Astrocyte (in vitro differentiated cells and primary cell): ENCODE results near the gene GGA2. TPM values are rescaled to one million over a fixed set of nuclear protein-coding genes. Genes with fewer than 3 reads are reported as not detected.
"Not testable (repeated sequence)": the region's sequence is repeated elsewhere in the genome, so short reads cannot be mapped to it uniquely, and the experiment has no call there.

Source experiments
- DNase-seq: peaks from one replicate; pipeline ENCODE4 v3.0.0-alpha.2; 2010; ENCODE audit warnings: low read depth
- FAIRE-seq: peaks from 2 replicates; lab custom pipeline; 2011; peaks lifted over from hg19 to GRCh38; lab: Jason Lieb, UNC
- H2AFZ ChIP-seq: 2 replicates; pipeline ENCODE4 v1.6.0; 2012; ENCODE audit warnings: low read depth, low read length, inconsistent platforms
- H3K27ac ChIP-seq: 2 replicates; pipeline ENCODE4 v1.5.1; 2011; ENCODE audit warnings: low read depth, low read length, inconsistent platforms
- H3K27me3 ChIP-seq: 2 replicates; pipeline ENCODE4 v1.6.0; 2011; ENCODE audit warnings: low read length, inconsistent platforms; ENCODE audit not compliant: insufficient read depth
- H3K36me3 ChIP-seq: 2 replicates; pipeline ENCODE4 v1.5.1; 2011; ENCODE audit warnings: low read length, inconsistent platforms; ENCODE audit not compliant: insufficient read depth
- H3K4me1 ChIP-seq: 2 replicates; pipeline ENCODE4 v1.5.1; 2011; ENCODE audit warnings: low read length, inconsistent platforms; ENCODE audit not compliant: insufficient read depth
- H3K4me2 ChIP-seq: 2 replicates; pipeline ENCODE4 v1.6.0; 2012; ENCODE audit warnings: low read length, inconsistent platforms
- H3K4me3 ChIP-seq: 2 replicates; pipeline ENCODE4 v1.5.1; 2011; ENCODE audit warnings: low read depth, mild to moderate bottlenecking, low read length, inconsistent platforms; ENCODE audit not compliant: insufficient read depth
- H3K79me2 ChIP-seq: 2 replicates; pipeline ENCODE4 v1.6.0; 2012; ENCODE audit warnings: mild to moderate bottlenecking, low read length, inconsistent platforms; ENCODE audit not compliant: insufficient read depth
- H3K9ac ChIP-seq: 2 replicates; pipeline ENCODE4 v1.6.0; 2012; ENCODE audit warnings: mild to moderate bottlenecking, low read length, inconsistent platforms
- H3K9me3 ChIP-seq: 2 replicates; pipeline ENCODE4 v1.5.1; 2012; ENCODE audit warnings: low read depth, mild to moderate bottlenecking, low read length, inconsistent platforms; ENCODE audit not compliant: insufficient read depth
- H4K20me1 ChIP-seq: 2 replicates; pipeline ENCODE4 v1.6.0; 2012; ENCODE audit warnings: low read length, inconsistent platforms; ENCODE audit not compliant: insufficient read depth
- H3K27ac Mint-ChIP-seq: one replicate; pipeline ENCODE4 v1.8.0; 2021; ENCODE audit warnings: mild to moderate bottlenecking, mixed read lengths; ENCODE audit not compliant: unreplicated experiment
- H3K27me3 Mint-ChIP-seq: one replicate; pipeline ENCODE4 v1.8.0; 2021; ENCODE audit warnings: low read depth, mixed read lengths; ENCODE audit not compliant: unreplicated experiment
- H3K36me3 Mint-ChIP-seq: one replicate; pipeline ENCODE4 v1.8.0; 2021; ENCODE audit warnings: low read depth, mixed read lengths; ENCODE audit not compliant: unreplicated experiment
- H3K4me1 Mint-ChIP-seq: one replicate; pipeline ENCODE4 v1.8.0; 2021; ENCODE audit warnings: low read depth, mixed read lengths; ENCODE audit not compliant: unreplicated experiment
- H3K4me3 Mint-ChIP-seq: one replicate; pipeline ENCODE4 v1.8.0; 2021; ENCODE audit warnings: mild to moderate bottlenecking, moderate library complexity, mixed read lengths; ENCODE audit not compliant: unreplicated experiment
- H3K9me3 Mint-ChIP-seq: one replicate; pipeline ENCODE4 v1.8.0; 2021; ENCODE audit warnings: mild to moderate bottlenecking, mixed read lengths; ENCODE audit not compliant: unreplicated experiment
- EZH2 ChIP-seq: IDR thresholded peaks from 2 replicates; pipeline ENCODE4 v1.6.1; 2012; ENCODE audit warnings: mild to moderate bottlenecking, low read length, inconsistent platforms; ENCODE audit not compliant: insufficient read depth
- total RNA-seq: library from RNA; stranded (reverse); gene quantifications from 2 replicates; pipeline ENCODE4 v1.2.1, GENCODE V29; 2021
- TF ChIP-seq, protein P1 (sequence below): IDR thresholded peaks from 2 replicates; pipeline ENCODE4 v1.5.1; 2011; ENCODE audit warnings: low read depth, mild to moderate bottlenecking, inconsistent platforms, low read length, moderate library complexity; ENCODE audit not compliant: insufficient read depth

Gene GGA2
- total RNA-seq, 1 donor from 2014 or later, result 84.0 TPM

DNA sequence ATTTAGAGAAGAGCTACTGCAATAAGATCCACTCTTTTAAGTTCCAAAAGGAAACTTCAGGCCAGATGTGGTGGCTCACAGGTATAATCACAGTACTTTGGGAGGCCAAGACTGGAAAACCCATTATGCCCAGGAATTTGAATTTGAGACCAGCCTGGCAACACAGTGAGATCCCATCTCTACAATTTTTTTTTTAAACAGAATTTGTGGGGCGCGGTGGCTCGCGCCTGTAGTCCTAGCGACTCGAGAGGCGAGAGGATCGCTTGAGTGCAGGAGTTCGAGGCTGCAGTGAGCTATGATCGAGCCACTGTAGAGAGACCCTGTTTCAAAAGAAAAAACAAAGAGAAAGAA is 58.1 kb downstream of the GGA2 start:
- Histone ChIP-seq H2AFZ (peak overlapping the region; percentile 95), H3K27me3 (no peaks in the 10 kb centered on the region), H3K4me2 (peak overlapping the region; percentile 89), H3K27ac (peak overlapping the region; percentile 82), H3K4me1 (peaks cover 7% of the 10 kb centered on the region), H3K79me2 (peaks cover 43% of the 10 kb centered on the region), H3K9me3 (no peaks in the 10 kb centered on the region), H3K9ac (peak overlapping the region; percentile 92), H4K20me1 (peaks cover 12% of the 10 kb centered on the region), H3K4me3 (peak overlapping the region; percentile 91), H3K36me3 (no peaks in the 10 kb centered on the region)
- Mint-ChIP-seq H3K27me3 (no peaks in the 10 kb centered on the region), H3K9me3 (no peaks in the 10 kb centered on the region), H3K27ac (peak overlapping the region; percentile 96), H3K36me3 (peaks cover 8% of the 10 kb centered on the region), H3K4me1 (peaks cover 5% of the 10 kb centered on the region), H3K4me3 (peak overlapping the region; percentile 98)
- no peak for DNase-seq
- TF ChIP-seq, protein P1, sequence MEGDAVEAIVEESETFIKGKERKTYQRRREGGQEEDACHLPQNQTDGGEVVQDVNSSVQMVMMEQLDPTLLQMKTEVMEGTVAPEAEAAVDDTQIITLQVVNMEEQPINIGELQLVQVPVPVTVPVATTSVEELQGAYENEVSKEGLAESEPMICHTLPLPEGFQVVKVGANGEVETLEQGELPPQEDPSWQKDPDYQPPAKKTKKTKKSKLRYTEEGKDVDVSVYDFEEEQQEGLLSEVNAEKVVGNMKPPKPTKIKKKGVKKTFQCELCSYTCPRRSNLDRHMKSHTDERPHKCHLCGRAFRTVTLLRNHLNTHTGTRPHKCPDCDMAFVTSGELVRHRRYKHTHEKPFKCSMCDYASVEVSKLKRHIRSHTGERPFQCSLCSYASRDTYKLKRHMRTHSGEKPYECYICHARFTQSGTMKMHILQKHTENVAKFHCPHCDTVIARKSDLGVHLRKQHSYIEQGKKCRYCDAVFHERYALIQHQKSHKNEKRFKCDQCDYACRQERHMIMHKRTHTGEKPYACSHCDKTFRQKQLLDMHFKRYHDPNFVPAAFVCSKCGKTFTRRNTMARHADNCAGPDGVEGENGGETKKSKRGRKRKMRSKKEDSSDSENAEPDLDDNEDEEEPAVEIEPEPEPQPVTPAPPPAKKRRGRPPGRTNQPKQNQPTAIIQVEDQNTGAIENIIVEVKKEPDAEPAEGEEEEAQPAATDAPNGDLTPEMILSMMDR, result no peak
- TF ChIP-seq EZH2, result no peak
- FAIRE-seq, result no peak

- DNase-seq (peak; percentile 64), FAIRE-seq (no peak)
- H4K20me1 ChIP-seq, result peaks cover 20% of the 10 kb centered on the region
- peaks cover 10% of the 10 kb centered on the region for H3K36me3 Mint-ChIP-seq
- peaks cover 7% of the 10 kb centered on the region for H3K4me1 ChIP-seq
- H3K36me3 ChIP-seq, result peaks cover 8% of the 10 kb centered on the region
- no peak overlapping the region for H3K27ac Mint-ChIP-seq
- H3K4me2 ChIP-seq, result peak overlapping the region; percentile 10
- H3K27me3 ChIP-seq, result no peaks in the 10 kb centered on the region
- H3K27ac ChIP-seq, result no peak overlapping the region
- H3K4me1 Mint-ChIP-seq, result peaks cover 5% of the 10 kb centered on the region
- H2AFZ ChIP-seq, result no peak overlapping the region
- H3K4me3 ChIP-seq, result no peak overlapping the region
- H3K79me2 ChIP-seq, result peaks cover 37% of the 10 kb centered on the region
- no peak overlapping the region for H3K4me3 Mint-ChIP-seq
- no peak for TF ChIP-seq EZH2
- TF ChIP-seq, protein P1, result no peak
- no peaks in the 10 kb centered on the region for H3K9me3 Mint-ChIP-seq
- no peak overlapping the region for H3K9ac ChIP-seq
- H3K27me3 Mint-ChIP-seq, result no peaks in the 10 kb centered on the region
- H3K9me3 ChIP-seq, result no peaks in the 10 kb centered on the region
Measured at GRCh38 chr16:23448392-23448791, 61.9 kb downstream of the GGA2 start.

DNA sequence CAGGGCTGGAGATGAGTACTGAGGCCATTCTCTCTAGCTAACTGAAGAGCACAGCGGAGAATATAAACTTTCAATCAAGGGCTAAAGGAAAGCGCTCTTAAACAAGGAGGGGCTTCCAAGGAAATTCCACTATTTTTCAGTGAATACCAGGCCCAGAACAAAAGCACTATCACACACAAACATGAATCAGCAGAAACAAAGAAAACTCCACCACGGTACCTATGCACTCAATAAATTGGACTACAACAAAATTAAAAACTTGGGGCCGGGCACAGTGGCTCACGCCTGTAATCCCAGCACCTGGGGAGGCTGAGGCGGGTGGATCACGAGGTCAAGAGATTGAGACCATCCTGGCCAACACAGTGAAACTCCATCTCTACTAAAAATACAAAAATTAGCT is 72.8 kb downstream of the GGA2 start:
- FAIRE-seq, H3K27ac ChIP-seq, H3K27me3 ChIP-seq, H3K27ac Mint-ChIP-seq, DNase-seq, H3K9me3 ChIP-seq, H3K4me3 Mint-ChIP-seq, H3K9me3 Mint-ChIP-seq, H3K4me3 ChIP-seq, H3K4me1 Mint-ChIP-seq, H3K27me3 Mint-ChIP-seq, H3K4me2 ChIP-seq, H3K4me1 ChIP-seq, H3K79me2 ChIP-seq, H3K9ac ChIP-seq, H2AFZ ChIP-seq: not testable (repeated sequence)
- Histone ChIP-seq H4K20me1 (peaks cover 31% of the 10 kb centered on the region), H3K36me3 (peaks cover 20% of the 10 kb centered on the region)
- H3K36me3 Mint-ChIP-seq, result peaks cover 19% of the 10 kb centered on the region
